ENCODE data around the gene CRKL.

CRKL gene

GRCh38 chr22:20946991-20947390 is 29.8 kb downstream of the CRKL start:
- H3K27ac ChIP-seq (ENCODE audit: low read length): peak overlapping the region; percentile 19; the same call in 1 of the 2 replicates

GRCh38 chr22:20948450-20948849 is 31.2 kb downstream of the CRKL start:
- TF ChIP-seq CTCF (IDR thresholded peaks at IDR 0.05; ENCODE audit: borderline replicate concordance, extremely low read depth, low read length, poor library complexity, severe bottlenecking) (no peak), EZH2 (IDR thresholded peaks at IDR 0.05; ENCODE audit: borderline replicate concordance, low read depth, low read length, severe bottlenecking) (no peak)
- DNase-seq: no peak
- H3K9ac ChIP-seq (ENCODE audit: low read depth, low read length): no peak overlapping the region
- no peak for ATAC-seq (ENCODE audit: insufficient read depth, low read depth)
- H4K20me1 ChIP-seq (ENCODE audit: insufficient read depth, low read length): peaks cover 95% of the 10 kb centered on the region
- no peak overlapping the region for H3K27ac ChIP-seq (ENCODE audit: low read length)
- H3K36me3 ChIP-seq (ENCODE audit: insufficient read depth, low read length): peaks cover 87% of the 10 kb centered on the region
- H3K9me3 ChIP-seq (ENCODE audit: insufficient read depth, low read length, severe bottlenecking): no peaks in the 10 kb centered on the region
- H3K27me3 ChIP-seq (ENCODE audit: insufficient read depth, low read length, poor library complexity): no peaks in the 10 kb centered on the region
- no peak overlapping the region for H2AFZ ChIP-seq (ENCODE audit: low read depth, low read length)
- H3K4me2 ChIP-seq (ENCODE audit: insufficient read depth, low read length): no peak overlapping the region
- H3K4me1 ChIP-seq (ENCODE audit: insufficient read depth, low read length): no peaks in the 10 kb centered on the region
- peaks cover 84% of the 10 kb centered on the region for H3K79me2 ChIP-seq (ENCODE audit: insufficient read depth, low read length)
- no peak overlapping the region for H3K4me3 ChIP-seq (ENCODE audit: low read depth in 1 of 2, low read length in 2 of 2)

More at GRCh38 chr22:20946991-20947390, 29.8 kb downstream of the CRKL start:
- Histone ChIP-seq H4K20me1 (ENCODE audit: insufficient read depth, low read length) (peaks cover 96% of the 10 kb centered on the region), H2AFZ (ENCODE audit: low read depth, low read length) (no peak overlapping the region), H3K27me3 (ENCODE audit: insufficient read depth, low read length, poor library complexity) (no peaks in the 10 kb centered on the region), H3K36me3 (ENCODE audit: insufficient read depth, low read length) (peaks cover 85% of the 10 kb centered on the region), H3K4me2 (ENCODE audit: insufficient read depth, low read length) (no peak overlapping the region), H3K4me3 (ENCODE audit: low read depth in 1 of 2, low read length in 2 of 2) (no peak overlapping the region), H3K9ac (ENCODE audit: low read depth, low read length) (no peak overlapping the region), H3K9me3 (ENCODE audit: insufficient read depth, low read length, severe bottlenecking) (no peaks in the 10 kb centered on the region), H3K79me2 (ENCODE audit: insufficient read depth, low read length) (peaks cover 97% of the 10 kb centered on the region), H3K4me1 (ENCODE audit: insufficient read depth, low read length) (no peaks in the 10 kb centered on the region)
- TF ChIP-seq CTCF (IDR thresholded peaks at IDR 0.05; ENCODE audit: borderline replicate concordance, extremely low read depth, low read length, poor library complexity, severe bottlenecking): no peak
- TF ChIP-seq EZH2 (IDR thresholded peaks at IDR 0.05; ENCODE audit: borderline replicate concordance, low read depth, low read length, severe bottlenecking): no peak
- no peak for ATAC-seq (ENCODE audit: insufficient read depth, low read depth)
- DNase-seq: no peak

- Histone ChIP-seq H3K27ac (ENCODE audit: low read length) (no peak overlapping the region), H3K4me2 (ENCODE audit: insufficient read depth, low read length) (no peak overlapping the region), H3K9me3 (ENCODE audit: insufficient read depth, low read length, severe bottlenecking) (no peaks in the 10 kb centered on the region), H4K20me1 (ENCODE audit: insufficient read depth, low read length) (peaks cover 96% of the 10 kb centered on the region), H3K27me3 (ENCODE audit: insufficient read depth, low read length, poor library complexity) (no peaks in the 10 kb centered on the region), H3K4me1 (ENCODE audit: insufficient read depth, low read length) (no peaks in the 10 kb centered on the region), H3K36me3 (ENCODE audit: insufficient read depth, low read length) (peaks cover 89% of the 10 kb centered on the region), H3K4me3 (ENCODE audit: low read depth in 1 of 2, low read length in 2 of 2) (no peak overlapping the region), H2AFZ (ENCODE audit: low read depth, low read length) (no peak overlapping the region), H3K79me2 (ENCODE audit: insufficient read depth, low read length) (peaks cover 78% of the 10 kb centered on the region), H3K9ac (ENCODE audit: low read depth, low read length) (no peak overlapping the region)
- ATAC-seq (ENCODE audit: insufficient read depth, low read depth): no peak
- DNase-seq: no peak
- TF ChIP-seq CTCF (IDR thresholded peaks at IDR 0.05; ENCODE audit: borderline replicate concordance, extremely low read depth, low read length, poor library complexity, severe bottlenecking): no peak
- no peak for TF ChIP-seq EZH2 (IDR thresholded peaks at IDR 0.05; ENCODE audit: borderline replicate concordance, low read depth, low read length, severe bottlenecking)
Observed at GRCh38 chr22:20948989-20949388, 31.8 kb downstream of the CRKL start.

Data from DND-41 (cell line).